SW 1271 (cell line): Measurements from ENCODE around the gene SOX6.

Source experiments
- DNase-seq, 2 experiments: peaks; one replicate each; lab custom pipeline; 2025; lab: John Stamatoyannopoulos, UW

Gene SOX6

DNA sequence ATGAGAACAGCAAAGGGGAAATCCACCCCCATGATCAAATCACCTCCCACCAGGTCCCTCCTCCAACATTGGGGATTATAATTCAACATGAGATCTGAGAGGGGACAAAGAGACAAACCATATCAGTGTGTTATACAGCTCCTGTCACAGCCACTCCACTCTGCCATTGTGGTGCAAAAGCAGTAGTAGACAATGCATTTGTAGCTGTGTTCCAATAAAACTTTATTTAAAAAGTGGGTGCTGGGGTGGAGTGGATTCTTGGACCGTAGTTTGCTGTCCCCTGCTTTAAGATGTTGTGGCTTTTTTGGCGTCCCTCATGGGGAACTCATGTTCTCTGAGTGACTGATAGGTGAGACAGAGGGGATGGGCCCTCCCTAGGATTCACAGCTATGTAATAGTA is 399.1 kb downstream of the SOX6 start:
- no peak for DNase-seq

DNA sequence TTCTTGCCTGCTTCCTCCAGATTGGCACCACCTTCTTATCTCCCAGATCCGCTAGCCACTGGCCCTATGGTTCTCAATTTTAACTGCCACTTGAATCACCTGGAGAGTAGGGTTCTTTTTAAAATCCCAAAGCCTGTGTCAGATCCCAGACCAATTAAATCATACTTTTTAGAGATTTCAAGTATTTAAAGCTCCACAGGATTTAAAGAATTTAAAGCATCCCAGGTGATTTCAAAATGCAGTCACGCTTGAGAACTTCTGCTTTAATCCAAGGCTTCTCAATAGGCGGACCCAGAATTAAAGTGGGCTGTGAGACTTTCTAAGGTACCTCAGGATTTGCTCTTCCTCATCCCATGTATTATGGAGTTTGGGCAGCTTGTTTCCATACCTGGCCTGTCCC is 400.0 kb downstream of the SOX6 start:
- DNase-seq, result no peak

DNA sequence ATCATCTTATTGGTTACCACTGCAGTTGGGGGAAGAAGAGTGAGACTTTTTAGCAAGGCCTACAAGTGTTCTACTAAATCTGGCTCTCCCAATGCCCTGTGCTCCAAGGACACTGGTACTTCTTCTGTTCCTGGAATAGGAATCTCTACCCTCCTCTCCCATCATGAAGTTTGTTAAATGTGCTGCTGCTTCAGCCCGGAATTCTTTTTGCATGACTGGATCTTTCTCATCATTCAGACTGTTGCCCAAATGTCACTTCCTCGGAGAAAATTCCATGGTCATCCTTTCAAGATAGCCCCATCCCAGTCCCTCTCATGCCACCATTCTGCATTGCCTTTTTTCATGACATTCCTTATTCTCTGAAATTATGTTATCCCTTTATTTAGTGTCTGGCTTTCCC is 400.8 kb downstream of the SOX6 start:
- DNase-seq, result no peak

DNA sequence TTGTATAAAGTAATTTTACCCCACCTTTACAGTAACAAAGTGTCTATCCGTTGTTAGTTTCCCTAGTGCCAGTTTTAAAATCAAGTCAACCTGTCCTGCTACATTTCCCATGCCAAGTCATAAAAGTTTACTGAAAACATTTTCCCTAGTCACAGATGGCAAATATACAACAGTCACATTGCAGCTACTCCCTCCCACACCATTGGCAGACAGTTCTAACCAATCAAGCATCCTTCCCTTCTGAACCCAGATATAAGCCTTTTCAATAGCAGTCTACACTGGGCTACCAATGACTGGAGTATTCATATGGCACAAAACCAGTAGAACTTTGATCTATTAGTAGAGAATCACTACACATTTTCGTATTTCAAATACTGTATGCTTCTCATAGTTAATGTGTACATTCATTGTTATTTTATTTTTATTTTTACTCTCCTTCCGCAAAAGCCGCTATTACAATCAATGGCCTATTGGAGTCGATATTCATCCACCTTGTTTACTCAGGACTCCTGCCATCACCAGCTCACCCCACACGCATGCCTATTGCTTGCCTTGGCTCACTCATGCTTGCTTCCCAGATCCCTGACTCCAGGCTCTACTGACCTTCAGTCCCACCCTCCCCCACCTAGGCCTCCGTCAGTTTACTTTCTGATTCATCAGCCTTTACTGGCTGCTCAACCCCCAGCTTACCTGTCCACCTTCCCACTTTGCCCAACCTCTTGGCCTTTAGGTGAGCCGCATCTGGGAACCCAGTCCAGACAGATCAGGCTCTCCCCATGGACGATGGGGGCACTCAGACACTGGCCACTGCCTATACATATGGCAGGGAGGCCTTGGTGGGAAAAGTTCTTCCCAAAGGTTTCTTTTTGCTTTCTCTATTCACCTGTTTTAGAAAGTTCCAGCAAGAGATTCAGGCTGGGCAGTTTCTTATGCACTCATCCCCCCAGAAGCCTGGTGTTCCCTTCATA is 408.4 kb downstream of the SOX6 start:
- no peak for DNase-seq

DNA sequence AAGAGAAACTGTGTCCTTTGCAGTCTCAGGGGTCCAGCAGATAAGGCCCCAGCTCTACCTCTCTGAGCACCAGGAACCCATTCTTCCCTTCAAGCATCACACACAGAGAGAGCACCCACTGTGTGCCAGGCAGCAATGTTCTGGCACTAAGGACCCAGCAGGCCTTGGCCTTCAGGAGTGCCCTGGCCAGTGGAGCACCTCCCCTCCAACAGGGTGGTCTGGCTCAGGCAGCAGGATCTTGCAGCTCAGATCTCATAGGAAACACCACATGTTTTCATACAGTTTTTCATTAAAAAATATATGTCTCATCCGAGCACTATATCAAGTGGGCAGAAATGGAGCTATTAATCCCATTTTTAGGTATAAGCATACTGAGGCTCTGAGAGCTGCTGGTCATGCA is 410.6 kb downstream of the SOX6 start:
- DNase-seq, result no peak

DNA sequence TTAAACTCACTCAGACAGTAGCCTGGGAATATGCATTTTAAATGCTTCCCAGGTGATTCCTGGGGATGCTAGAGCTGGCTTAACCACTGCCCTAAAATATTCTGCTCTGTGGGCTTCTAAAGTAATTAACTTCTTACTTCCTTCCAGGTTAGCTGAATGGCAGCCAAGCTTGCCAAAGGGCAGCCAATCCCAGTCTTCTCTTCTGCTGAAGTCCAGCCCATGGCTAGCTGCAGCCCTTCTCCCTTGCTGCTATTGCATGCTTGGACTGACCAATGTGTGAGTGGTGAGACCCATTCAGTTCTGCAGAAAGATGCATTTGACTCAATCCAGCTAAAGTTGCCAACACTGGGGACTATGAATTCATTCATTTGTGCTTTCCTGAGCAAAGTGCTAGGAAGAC is 411.9 kb downstream of the SOX6 start:
- no peak for DNase-seq

DNA sequence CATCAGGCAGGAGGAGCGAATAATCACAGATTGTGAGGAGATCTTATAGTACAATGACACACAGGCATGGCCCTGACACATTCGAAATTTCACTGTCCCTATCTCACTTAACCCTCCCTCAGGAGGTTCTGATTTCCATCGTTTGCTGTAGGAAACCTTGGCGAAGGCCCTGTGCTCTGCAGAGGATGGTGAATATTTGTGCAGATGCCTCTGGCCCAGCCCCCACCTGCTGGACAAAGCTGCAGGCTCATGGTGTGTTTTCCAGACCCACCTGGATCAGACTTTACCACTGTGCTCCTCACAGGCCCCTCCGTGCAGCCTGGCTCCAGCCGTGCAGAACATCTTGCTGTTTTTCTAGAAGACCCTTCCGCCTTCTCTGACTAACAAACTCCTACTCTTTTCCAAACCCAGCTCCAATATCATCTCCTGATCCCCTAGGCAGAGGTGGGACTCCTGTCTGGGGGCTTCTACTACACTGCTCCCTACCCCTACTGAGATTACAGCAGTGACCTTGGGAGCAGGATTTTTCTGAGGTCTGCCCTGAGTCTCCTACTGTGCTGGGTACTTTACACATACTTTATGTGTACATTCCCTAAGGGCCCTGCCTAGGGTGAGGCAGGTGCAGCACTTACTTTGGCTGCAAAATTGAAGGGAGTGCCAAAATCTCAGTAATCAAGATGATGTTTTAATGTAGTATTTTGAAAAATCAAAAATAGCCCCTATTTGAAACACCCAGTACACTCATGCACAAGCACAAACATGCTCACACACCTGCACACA is 412.7 kb downstream of the SOX6 start:
- DNase-seq, result no peak

DNA sequence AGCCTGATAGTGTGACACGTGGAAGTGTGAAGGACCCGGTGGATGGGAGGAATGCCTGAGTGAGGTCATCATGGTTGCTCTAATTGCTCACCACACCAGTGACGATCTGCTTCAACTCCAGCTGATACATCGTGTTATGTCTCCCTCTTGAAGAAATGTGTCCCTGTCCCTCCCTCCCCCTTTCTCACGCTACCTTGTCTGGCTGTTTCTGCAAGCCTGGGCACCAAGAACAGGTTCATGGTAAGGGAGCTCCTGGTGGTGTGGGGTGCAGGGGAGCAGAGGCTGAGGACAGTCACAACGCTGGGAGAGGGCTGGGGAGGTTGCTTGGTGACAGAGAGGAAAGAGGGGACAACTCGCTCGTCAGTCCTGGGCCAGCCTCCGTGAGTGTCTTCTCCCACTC is 413.4 kb downstream of the SOX6 start:
- DNase-seq, result no peak

DNA sequence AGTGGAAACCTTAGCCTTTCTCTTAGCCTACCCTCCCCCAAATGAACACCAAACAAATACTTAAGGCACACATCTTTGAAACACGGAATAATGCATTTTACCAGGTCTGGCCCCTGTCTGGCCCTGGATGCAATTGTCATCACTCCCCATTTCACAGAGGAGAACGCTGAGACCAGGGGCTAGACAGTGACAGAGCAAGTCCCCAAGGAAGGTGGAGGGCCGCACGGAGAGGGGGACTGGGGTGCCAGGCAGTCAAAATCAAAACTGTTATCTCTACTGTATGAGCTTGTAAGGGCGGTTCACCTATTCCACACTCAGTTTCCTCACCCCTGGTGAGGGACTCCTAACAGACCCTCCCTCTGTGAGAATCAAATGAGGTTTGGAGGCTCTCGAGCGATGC is 414.2 kb downstream of the SOX6 start:
- no peak for DNase-seq

DNA sequence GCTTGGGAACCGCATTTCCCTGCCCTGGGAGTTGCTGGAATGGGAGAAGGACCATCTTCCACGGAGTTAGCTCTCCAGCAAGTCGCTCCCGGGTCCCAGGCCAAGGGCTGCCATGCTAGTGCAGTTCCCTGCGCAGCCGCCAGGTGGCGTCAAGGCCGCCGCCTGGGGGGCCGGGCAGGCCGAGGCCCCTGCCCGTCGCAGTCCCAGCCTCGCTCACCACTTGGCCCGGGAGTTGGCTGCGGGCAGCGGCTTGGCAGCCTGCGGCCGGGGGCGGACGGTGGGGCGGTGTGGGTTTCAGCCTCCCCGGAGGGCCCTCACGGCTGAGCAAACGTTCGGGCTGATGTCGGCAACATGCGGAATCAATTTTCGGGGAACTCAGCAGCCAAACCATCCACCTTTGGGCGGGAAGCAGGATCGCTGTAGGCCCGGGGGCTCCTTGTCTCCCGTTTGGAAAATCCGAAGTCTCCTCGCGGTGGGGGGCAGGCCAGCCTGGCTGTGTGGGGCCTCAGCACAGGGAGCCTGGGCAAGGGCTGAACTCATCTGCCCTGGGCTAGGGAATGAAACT is 415.1 kb downstream of the SOX6 start:
- no peak for DNase-seq

DNA sequence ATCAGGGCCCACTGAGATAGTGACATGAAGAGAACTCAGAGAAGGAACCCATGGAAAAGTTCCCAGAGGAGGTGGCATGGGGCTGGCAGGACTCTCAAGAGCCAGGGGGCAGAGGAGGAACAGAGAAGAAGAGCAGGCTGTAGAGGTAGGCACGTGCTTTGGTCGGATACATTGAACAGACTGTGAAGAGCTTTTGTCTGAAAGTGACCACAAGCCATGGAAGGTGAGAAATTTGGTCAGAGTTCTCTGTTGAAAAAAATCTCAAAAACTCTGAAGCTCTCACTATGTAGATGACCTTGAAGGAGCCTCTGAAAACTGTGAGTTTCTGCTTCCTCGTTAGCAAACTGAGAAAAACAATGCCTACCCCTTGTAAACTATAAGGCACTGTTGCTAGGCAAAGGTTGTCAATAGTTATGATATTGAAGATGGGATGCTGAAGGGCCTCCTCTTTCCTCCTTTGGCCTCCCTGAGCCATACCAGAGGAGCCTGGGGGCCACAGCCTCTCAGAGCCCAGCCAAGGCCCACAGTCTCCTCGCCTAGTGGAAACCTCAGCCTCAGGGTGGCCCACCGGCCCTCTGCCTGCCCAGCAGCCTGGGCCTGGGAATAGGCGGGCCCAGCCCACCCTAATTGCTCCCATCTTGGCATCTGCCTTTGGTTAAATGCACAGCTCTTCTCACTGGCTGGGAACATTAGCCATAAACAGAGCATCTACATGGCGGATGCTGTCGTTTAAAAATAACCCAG is 415.7 kb downstream of the SOX6 start:
- no peak for DNase-seq

DNA sequence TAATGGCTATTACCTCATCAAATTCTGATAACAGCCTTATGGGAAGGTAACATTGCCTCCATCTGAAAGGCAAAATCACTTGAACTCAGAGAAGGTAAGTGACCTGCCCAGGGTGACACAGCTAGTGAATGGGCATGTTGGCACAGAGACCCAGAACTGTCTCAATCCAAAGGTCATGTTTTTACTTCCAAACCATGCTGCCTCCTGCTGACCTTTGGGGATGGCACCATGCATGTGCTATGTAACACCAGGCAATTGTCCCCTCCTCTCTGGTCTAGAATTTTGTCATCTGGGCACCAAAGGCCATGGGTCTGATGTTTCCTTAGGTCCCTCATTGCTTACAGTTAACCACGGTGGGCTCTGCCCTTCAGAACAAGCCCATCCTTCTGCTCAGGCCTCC is 417.4 kb downstream of the SOX6 start:
- no peak for DNase-seq

DNA sequence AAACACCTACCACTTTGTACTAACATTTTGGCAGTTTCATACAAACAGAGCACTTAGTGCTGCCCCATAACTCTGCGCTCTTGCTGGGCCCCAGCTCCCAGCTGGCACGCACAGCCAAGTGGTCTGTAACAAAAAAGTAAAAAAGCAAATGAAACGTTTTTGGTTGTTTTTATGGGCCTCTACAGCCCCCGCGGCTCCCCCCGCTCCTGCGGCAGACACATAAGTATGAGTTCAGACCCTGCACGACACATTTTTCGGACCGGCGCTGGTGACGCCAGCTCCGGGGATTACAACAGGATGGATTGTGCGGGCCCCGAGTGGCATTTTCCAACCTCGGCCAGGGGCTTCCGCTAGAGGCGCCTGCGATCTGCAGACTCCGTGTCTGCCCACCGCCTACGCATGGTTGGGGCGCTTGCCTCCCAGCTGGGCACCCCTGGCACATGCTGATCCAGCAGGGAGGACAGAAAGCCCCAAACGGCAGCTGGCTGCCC is 418.2 kb downstream of the SOX6 start:
- DNase-seq, result no peak

DNA sequence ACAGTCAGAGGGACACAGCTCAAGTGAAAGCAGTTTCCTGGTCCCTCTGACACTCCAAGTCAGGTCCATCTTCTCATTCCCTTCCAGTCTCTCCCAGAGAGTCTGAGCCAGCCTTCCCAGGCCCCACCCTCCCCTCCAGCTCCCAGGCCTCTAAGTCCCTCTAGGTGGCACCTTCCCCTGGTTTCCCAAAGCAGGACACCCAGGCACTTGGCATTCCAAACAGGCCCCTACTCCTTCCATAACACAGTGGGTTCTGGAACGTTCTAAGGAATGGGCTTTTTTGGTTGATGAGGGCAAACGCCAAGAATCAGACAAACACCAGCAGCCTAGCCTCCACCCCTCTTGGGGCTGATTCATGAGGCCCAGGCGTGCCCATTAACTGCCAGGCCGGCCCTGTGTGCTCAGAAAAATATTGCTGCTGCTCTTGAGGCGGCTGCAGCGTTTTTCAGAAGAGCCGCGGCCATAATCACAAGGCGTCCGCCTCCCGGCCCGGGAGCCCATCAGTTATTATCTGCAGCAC is 418.7 kb downstream of the SOX6 start:
- no peak for DNase-seq

DNA sequence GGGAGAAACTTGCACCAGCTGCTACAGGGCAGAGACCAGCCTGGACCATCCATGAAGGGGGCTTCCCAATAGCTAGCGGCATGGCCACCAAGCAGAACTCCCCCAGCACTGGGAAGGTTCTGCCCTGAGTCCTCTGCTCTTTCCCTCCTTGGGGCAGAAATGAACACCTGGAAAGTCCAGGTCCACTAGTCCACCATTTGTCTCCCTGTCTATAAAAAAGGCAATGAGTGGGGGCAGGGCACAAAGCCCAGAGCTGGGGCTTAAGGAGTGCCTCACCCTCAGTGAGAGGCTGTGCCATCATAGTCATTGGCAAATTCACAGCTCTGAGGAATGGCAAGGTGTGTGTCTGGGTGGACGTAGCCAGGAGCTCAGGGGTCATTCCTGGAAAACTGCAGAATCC is 420.3 kb downstream of the SOX6 start:
- DNase-seq, result no peak

DNA sequence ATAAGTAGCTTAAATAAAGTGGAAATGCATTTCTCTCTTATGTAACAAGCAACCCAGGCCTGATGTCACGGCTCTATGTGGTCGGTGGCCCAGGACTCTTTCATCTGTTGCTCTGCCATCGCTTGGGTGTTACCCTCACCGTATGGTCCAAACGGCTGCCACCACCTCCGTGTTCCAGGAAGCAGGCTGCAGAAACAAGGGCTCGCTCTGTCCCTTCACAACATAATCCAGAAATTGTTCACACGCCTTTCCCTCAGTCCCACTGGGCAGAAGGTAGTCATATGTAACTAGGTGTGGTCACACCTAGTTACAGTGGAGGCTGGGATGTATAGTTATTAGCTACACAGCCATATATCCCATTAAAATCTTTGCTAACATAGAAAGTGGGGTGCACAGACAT is 421.0 kb downstream of the SOX6 start:
- DNase-seq, result no peak

DNA sequence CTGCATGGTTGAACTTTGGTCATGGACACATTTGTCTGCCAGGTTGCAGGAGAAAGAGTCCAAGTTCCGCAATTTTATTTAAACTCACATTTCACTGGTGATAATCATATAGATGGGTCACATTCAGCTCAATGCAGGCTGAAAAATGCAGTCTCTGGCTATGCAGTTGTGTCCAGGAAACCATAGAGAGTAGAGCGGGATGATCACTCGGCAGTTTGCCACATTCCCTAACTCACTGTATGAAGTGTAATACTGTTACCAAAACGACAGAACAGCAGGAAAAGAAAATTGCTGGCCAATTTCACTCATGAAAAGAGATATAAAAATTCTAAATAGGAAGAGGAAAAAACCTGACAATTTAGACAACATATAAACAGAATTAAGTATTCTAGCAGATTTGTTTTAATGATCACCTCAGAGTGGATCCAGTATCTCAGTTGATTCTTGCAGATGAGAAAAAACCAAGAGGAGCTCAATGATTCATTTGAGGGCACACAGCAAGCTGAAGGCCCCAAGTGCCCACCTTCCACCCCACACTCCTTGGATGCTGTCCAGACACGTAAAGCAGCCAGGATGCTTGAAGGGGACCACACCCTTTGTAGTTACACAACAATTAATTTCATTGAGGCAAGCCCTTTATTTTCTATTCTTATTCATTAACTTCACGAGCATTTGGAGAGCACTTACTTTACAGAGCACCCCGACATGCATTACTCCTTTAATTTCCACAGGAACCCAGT is 422.3 kb downstream of the SOX6 start:
- DNase-seq, result no peak

DNA sequence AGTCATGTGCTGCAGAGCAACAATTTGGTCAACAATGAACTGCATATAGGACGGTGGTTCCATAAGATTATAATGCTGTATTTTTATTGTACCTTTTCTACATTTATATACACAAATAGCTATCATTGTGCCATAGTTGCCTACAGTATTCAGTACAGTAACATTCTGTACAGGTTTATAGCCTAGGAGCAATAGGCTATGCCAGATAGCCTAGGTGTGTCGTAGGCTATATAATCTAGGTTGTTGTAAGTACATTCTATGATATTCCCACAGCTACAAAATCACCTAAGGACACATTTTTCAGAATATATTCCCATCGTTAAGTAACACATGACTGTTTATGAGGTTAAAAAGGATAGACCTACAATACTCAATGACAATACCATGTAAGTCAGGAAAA is 423.9 kb downstream of the SOX6 start:
- DNase-seq, result no peak

DNA sequence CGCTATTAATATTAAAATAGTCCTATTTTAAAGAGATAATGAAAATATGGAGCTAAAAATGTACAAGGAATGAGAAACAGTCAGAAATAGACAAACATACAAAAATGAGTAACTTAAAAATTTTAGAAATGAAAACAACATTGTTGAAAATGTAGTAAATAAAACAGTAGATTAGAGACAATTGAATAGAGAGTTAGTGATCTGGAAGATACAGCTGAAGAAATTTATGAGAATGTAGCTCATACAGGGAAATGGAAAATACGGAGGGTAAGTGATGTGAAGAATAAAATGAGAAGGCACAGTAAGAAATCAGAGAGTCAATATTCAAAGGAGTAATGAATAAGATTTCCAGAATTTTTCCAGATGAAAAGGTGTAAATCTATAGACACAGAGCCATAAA is 424.8 kb downstream of the SOX6 start:
- DNase-seq, result no peak

DNA sequence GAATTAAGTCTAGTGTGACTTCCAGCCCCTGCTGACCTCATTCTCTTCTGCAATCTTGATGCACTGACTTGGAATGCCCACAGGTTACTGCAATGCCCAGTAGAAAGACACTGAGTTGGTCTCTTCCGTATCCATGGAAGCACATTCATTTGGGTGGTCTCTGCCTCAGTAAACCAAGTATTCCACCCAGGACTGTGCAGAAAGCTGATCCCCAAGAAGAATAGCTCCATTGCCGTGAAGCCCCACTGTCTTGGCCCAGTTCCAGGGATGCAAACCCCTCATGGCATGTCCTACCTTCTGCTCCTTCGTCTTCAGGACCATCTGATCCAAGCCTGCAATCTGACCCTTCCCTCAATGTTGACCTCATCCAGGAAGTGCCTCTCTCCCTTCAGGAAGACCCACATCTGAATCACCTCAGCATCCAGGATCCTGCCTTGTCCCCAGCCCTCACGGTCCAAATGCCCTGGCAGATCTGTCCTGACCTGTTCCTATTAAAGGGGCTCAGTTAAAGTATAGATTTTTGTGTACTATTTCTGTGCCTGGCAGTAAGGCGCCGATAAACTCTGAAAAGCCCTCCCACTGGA is 425.8 kb downstream of the SOX6 start:
- no peak for DNase-seq
